ENCODE data around the gene FTO. TPM values are rescaled to one million over a fixed set of nuclear protein-coding genes. Genes with fewer than 3 reads are reported as not detected.

FTO gene
- total and polyA plus RNA-seq, 2 experiments from 2014 or later: 46.8 to 77.7 TPM

DNA sequence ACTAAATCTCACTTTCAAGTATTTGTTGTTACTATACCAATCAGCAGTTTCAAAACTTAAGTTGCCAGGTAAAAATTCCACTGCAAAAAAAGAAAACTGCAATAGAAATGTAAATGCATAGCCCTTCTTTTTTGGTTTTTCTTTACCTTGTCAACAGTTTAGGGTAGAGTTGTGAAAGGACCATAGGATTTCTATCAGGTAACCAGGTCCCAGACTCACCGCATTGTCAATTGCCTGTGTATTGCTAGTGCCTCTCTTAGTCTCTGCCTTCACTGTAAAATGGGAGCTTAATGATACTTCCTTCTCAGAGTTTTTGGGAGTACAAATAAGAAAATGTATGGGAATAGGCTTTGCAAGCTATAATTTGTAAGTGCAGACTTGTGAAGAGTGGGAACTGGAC lies 145.0 kb downstream of the FTO start:
- H3K79me2 ChIP-seq: no peaks in the 10 kb centered on the region
- H3K36me3 ChIP-seq (replicated peaks; ENCODE audit: insufficient read depth, low read depth): no peaks in the 10 kb centered on the region
- H3K27me3 ChIP-seq: no peaks in the 10 kb centered on the region
- H4K20me1 ChIP-seq (ENCODE audit: insufficient read depth, poor library complexity, severe bottlenecking): no peaks in the 10 kb centered on the region
- H3K9me2 ChIP-seq (replicated peaks; ENCODE audit: insufficient read depth): no peaks in the 10 kb centered on the region
- no peak for DNase-seq (ENCODE audit: low spot score)
- H3K4me3 ChIP-seq: no peak overlapping the region
- peaks cover 11% of the 10 kb centered on the region for H3K4me1 ChIP-seq (ENCODE audit: insufficient read depth)
- H2AFZ ChIP-seq: no peak overlapping the region
- TF ChIP-seq EZH2phosphoT487 (IDR thresholded peaks at IDR 0.05; ENCODE audit: low read depth, severe bottlenecking, unreplicated experiment) (no peak), CTCF (IDR thresholded peaks at IDR 0.05; ENCODE audit: poor library complexity) (no peak), EZH2 (IDR thresholded peaks at IDR 0.05; ENCODE audit: borderline replicate concordance) (no peak)
- H3K9me3 ChIP-seq (ENCODE audit: low read depth): no peaks in the 10 kb centered on the region
- H3K27ac ChIP-seq: no peak overlapping the region
- no peak overlapping the region for H3K4me2 ChIP-seq
- WGBS (ENCODE audit: low lambda C conversion rate, missing lambda C conversion rate): 96% methylated on average over 1 of the region's 1 CpG

GRCh38 chr16:53849585-53849984 lies 145.6 kb downstream of the FTO start:
- Histone ChIP-seq H3K4me2 (no peak overlapping the region), H3K79me2 (no peaks in the 10 kb centered on the region), H3K4me3 (no peak overlapping the region), H3K27ac (no peak overlapping the region), H3K36me3 (replicated peaks; ENCODE audit: insufficient read depth, low read depth) (no peaks in the 10 kb centered on the region), H3K9me2 (replicated peaks; ENCODE audit: insufficient read depth) (no peaks in the 10 kb centered on the region), H3K9me3 (ENCODE audit: low read depth) (peaks cover 6% of the 10 kb centered on the region), H3K4me1 (ENCODE audit: insufficient read depth) (peaks cover 11% of the 10 kb centered on the region), H4K20me1 (ENCODE audit: insufficient read depth, poor library complexity, severe bottlenecking) (no peaks in the 10 kb centered on the region), H3K27me3 (no peaks in the 10 kb centered on the region), H2AFZ (no peak overlapping the region)
- 81% methylated on average over 1 of the region's 1 CpG for WGBS (ENCODE audit: low lambda C conversion rate, missing lambda C conversion rate)
- TF ChIP-seq CTCF (IDR thresholded peaks at IDR 0.05; ENCODE audit: poor library complexity) (no peak), EZH2phosphoT487 (IDR thresholded peaks at IDR 0.05; ENCODE audit: low read depth, severe bottlenecking, unreplicated experiment) (no peak), EZH2 (IDR thresholded peaks at IDR 0.05; ENCODE audit: borderline replicate concordance) (no peak)
- no peak for DNase-seq (ENCODE audit: low spot score)

DNA sequence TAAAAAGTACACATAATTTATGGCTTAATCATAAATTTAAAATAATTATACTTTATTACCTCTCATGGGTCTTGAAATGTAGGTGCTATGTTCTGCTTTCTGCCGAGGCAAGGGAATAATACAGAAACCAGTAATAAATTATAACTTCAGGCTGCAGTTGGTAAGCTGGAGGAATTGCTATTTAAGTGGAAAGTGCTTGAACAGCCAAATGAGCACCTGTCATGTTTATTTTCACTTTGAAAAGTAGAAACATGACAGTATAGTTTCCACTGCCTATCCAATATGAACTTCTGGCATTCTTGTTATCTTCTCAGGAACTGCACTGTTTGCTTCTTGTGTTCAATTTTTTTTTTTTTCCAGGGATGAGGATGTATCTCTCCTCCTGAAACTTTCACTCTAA lies 146.0 kb downstream of the FTO start:
- DNase-seq (ENCODE audit: low spot score): no peak
- 64% methylated on average over 1 of the region's 1 CpG for WGBS (ENCODE audit: low lambda C conversion rate, missing lambda C conversion rate)
- Histone ChIP-seq H3K9me2 (replicated peaks; ENCODE audit: insufficient read depth) (no peaks in the 10 kb centered on the region), H3K9me3 (ENCODE audit: low read depth) (peaks cover 9% of the 10 kb centered on the region), H3K27me3 (no peaks in the 10 kb centered on the region), H3K4me1 (ENCODE audit: insufficient read depth) (peaks cover 11% of the 10 kb centered on the region), H3K79me2 (no peaks in the 10 kb centered on the region), H3K27ac (no peak overlapping the region), H3K4me2 (no peak overlapping the region), H3K4me3 (no peak overlapping the region), H2AFZ (no peak overlapping the region), H4K20me1 (ENCODE audit: insufficient read depth, poor library complexity, severe bottlenecking) (no peaks in the 10 kb centered on the region), H3K36me3 (replicated peaks; ENCODE audit: insufficient read depth, low read depth) (no peaks in the 10 kb centered on the region)
- TF ChIP-seq EZH2 (IDR thresholded peaks at IDR 0.05; ENCODE audit: borderline replicate concordance): no peak
- TF ChIP-seq EZH2phosphoT487 (IDR thresholded peaks at IDR 0.05; ENCODE audit: low read depth, severe bottlenecking, unreplicated experiment): no peak
- TF ChIP-seq CTCF (IDR thresholded peaks at IDR 0.05; ENCODE audit: poor library complexity): no peak

DNA sequence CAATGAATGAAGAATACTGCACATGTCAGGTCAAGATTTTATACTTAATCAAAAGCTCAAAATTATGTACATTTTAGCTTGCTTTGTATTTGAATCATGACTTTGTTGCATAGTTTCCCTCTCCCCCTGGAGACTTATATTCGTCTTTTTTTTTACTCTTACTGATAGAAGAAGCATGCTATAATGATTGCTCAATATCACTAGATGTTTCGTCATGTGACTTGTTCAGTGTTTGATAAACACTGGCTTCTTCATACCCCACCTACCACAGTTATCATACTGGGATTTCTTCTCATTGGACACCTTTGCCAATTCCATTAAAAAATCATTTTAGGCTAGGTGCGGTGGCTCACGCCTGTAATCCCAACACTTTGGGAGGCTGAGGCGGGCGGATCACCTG lies 148.7 kb downstream of the FTO start:
- no peak overlapping the region for H2AFZ ChIP-seq

More for the DNA sequence above, 148.7 kb downstream of the FTO start:
- Histone ChIP-seq H3K79me2 (no peaks in the 10 kb centered on the region), H4K20me1 (ENCODE audit: insufficient read depth, poor library complexity, severe bottlenecking) (no peaks in the 10 kb centered on the region), H3K9me2 (replicated peaks; ENCODE audit: insufficient read depth) (no peaks in the 10 kb centered on the region), H3K4me1 (ENCODE audit: insufficient read depth) (peaks cover 11% of the 10 kb centered on the region), H3K36me3 (replicated peaks; ENCODE audit: insufficient read depth, low read depth) (no peaks in the 10 kb centered on the region), H3K27me3 (no peaks in the 10 kb centered on the region), H3K9me3 (ENCODE audit: low read depth) (peaks cover 9% of the 10 kb centered on the region), H3K4me2 (no peak overlapping the region), H3K4me3 (no peak overlapping the region), H3K27ac (no peak overlapping the region)
- TF ChIP-seq CTCF (IDR thresholded peaks at IDR 0.05; ENCODE audit: poor library complexity) (no peak), EZH2phosphoT487 (IDR thresholded peaks at IDR 0.05; ENCODE audit: low read depth, severe bottlenecking, unreplicated experiment) (no peak), EZH2 (IDR thresholded peaks at IDR 0.05; ENCODE audit: borderline replicate concordance) (no peak)
- DNase-seq (ENCODE audit: low spot score): no peak
- 93% methylated on average over 6 of the region's 6 CpGs for WGBS (ENCODE audit: low lambda C conversion rate, missing lambda C conversion rate)

All from hepatocyte (in vitro differentiated cells).